ENCODE results near the gene LIFR.
"Not testable (repeated sequence)": the region's sequence is repeated elsewhere in the genome, so short reads cannot be mapped to it uniquely, and the experiment has no call there.

Gene LIFR

GRCh38 chr5:38548064-38548759, 8.2 kb downstream of the LIFR start:
- no peak for DNase-seq

GRCh38 chr5:38547257-38547656, 9.2 kb downstream of the LIFR start:
- DNase-seq = no peak

GRCh38 chr5:38546691-38547146, 9.7 kb downstream of the LIFR start:
- DNase-seq = no peak

GRCh38 chr5:38543886-38544285, 12.6 kb downstream of the LIFR start:
- no peak for DNase-seq

- DNase-seq = no peak
Observed at GRCh38 chr5:38543074-38543473, 13.4 kb downstream of the LIFR start.

- no peak for DNase-seq
Observed at GRCh38 chr5:38541174-38541725, 15.2 kb downstream of the LIFR start.

- DNase-seq = no peak
Observed at GRCh38 chr5:38540314-38540713, 16.1 kb downstream of the LIFR start.

GRCh38 chr5:38538161-38538560, 18.3 kb downstream of the LIFR start:
- DNase-seq = no peak

- DNase-seq = no peak
Observed at GRCh38 chr5:38537505-38537904, 18.9 kb downstream of the LIFR start.

GRCh38 chr5:38536968-38537367, 19.5 kb downstream of the LIFR start:
- no peak for DNase-seq

GRCh38 chr5:38535845-38536244, 20.6 kb downstream of the LIFR start:
- no peak for DNase-seq

- no peak for DNase-seq
Observed at GRCh38 chr5:38535248-38535750, 21.1 kb downstream of the LIFR start.

GRCh38 chr5:38534156-38534453, 22.3 kb downstream of the LIFR start:
- DNase-seq = no peak

GRCh38 chr5:38533286-38534155, 22.9 kb downstream of the LIFR start:
- DNase-seq = no peak

GRCh38 chr5:38532165-38532669, 24.2 kb downstream of the LIFR start:
- no peak for DNase-seq

GRCh38 chr5:38531518-38531917, 24.9 kb downstream of the LIFR start:
- no peak for DNase-seq

GRCh38 chr5:38529955-38530646, 26.3 kb downstream of the LIFR start:
- no peak for DNase-seq

GRCh38 chr5:38528162-38528703, 28.2 kb downstream of the LIFR start:
- no peak for DNase-seq

GRCh38 chr5:38527475-38527874, 29.0 kb downstream of the LIFR start:
- no peak for DNase-seq

- DNase-seq = no peak
Observed at GRCh38 chr5:38524022-38524421, 32.4 kb downstream of the LIFR start.

- no peak for DNase-seq
Observed at GRCh38 chr5:38519476-38519875, 37.0 kb downstream of the LIFR start.

- no peak for DNase-seq
Observed at GRCh38 chr5:38518341-38518740, 38.1 kb downstream of the LIFR start.

GRCh38 chr5:38516649-38517048, 39.8 kb downstream of the LIFR start:
- DNase-seq = not testable (repeated sequence)

Measured in NCI-H1694 (cell line).